ENCODE measurements around the gene SGTA. TPM values are rescaled to one million over a fixed set of nuclear protein-coding genes. Genes with fewer than 3 reads are reported as not detected.

The SGTA gene
- total RNA-seq, 6 experiments from 2014 or later: 60.7 to 68.1 (median 62.8) TPM

GRCh38 chr19:2717638-2718541, 65.2 kb downstream of the SGTA start:
- H3K27me3 Mint-ChIP-seq (ENCODE audit: insufficient read depth): peaks cover 6% of the 10 kb centered on the region
- H3K4me1 Mint-ChIP-seq (ENCODE audit: low read depth): peaks cover 10% of the 10 kb centered on the region; the same call in 1 of the 2 replicates
- peaks cover 12% of the 10 kb centered on the region for H3K36me3 Mint-ChIP-seq (ENCODE audit: low read depth)
- no peak for DNase-seq
- H3K27ac Mint-ChIP-seq: no peak overlapping the region
- H3K9me3 Mint-ChIP-seq: peaks cover 12% of the 10 kb centered on the region
- TF ChIP-seq, protein P1, sequence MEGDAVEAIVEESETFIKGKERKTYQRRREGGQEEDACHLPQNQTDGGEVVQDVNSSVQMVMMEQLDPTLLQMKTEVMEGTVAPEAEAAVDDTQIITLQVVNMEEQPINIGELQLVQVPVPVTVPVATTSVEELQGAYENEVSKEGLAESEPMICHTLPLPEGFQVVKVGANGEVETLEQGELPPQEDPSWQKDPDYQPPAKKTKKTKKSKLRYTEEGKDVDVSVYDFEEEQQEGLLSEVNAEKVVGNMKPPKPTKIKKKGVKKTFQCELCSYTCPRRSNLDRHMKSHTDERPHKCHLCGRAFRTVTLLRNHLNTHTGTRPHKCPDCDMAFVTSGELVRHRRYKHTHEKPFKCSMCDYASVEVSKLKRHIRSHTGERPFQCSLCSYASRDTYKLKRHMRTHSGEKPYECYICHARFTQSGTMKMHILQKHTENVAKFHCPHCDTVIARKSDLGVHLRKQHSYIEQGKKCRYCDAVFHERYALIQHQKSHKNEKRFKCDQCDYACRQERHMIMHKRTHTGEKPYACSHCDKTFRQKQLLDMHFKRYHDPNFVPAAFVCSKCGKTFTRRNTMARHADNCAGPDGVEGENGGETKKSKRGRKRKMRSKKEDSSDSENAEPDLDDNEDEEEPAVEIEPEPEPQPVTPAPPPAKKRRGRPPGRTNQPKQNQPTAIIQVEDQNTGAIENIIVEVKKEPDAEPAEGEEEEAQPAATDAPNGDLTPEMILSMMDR (IDR thresholded peaks at IDR 0.05): no peak
- H3K4me3 Mint-ChIP-seq: no peak overlapping the region

DNA sequence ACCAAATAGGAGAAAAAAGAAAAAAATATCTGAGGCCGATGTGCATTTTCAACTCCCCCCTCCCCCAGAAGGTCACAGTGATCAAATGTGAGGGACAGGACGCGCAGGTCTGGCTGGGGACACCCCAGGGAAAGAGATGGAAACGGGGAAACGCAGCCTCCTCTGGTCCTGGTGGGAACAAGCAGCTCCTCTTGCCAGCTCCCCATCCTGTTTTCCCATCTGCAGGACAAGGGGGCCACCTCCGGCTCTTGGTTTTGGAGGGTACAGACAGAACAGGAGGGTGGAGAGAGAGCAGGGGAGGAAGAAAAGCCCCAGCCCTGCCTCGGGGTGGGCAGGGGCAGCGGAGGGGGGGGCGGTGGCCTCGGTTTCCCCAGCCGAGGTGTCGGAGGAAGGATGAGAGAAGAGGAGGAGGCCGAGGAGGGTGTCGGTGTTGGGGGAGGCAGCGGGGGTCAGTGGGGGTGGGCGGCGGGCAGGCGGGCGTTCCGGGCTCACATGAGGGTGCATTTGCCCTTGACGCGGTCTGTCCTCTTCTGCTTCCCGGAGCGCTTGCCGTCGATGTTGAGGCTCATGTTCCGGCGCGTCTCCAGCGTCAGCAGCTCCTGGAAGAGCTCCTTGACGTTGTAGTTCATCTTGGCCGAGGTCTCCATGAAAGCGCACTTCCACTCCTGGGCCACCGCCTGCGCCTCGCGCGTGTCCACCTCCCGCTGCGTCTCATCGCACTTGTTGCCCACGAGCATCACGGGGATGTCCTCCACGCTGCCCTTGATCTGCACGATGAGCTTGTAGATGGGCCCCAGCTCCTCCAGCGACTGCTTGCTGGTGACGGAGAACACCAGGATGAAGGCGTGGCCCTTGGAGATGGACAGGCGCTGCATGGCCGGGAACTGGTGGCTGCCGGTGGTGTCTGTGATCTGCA, 66.1 kb downstream of the SGTA start:
- TF ChIP-seq, protein P1 (IDR thresholded peaks at IDR 0.05): no peak
- Mint-ChIP-seq H3K4me1 (ENCODE audit: low read depth) (peaks cover 9% of the 10 kb centered on the region), H3K36me3 (ENCODE audit: low read depth) (peaks cover 12% of the 10 kb centered on the region), H3K27ac (no peak overlapping the region), H3K27me3 (ENCODE audit: insufficient read depth) (peaks cover 6% of the 10 kb centered on the region), H3K9me3 (peaks cover 12% of the 10 kb centered on the region), H3K4me3 (no peak overlapping the region)
- no peak for DNase-seq

GRCh38 chr19:2716275-2716650, 66.8 kb downstream of the SGTA start:
- Mint-ChIP-seq H3K9me3 (peaks cover 12% of the 10 kb centered on the region), H3K27ac (no peak overlapping the region), H3K4me1 (ENCODE audit: low read depth) (peaks cover 16% of the 10 kb centered on the region), H3K4me3 (no peak overlapping the region), H3K36me3 (ENCODE audit: low read depth) (peaks cover 12% of the 10 kb centered on the region), H3K27me3 (ENCODE audit: insufficient read depth) (peaks cover 6% of the 10 kb centered on the region)
- no peak for DNase-seq
- TF ChIP-seq, protein P1 (IDR thresholded peaks at IDR 0.05): no peak

DNA sequence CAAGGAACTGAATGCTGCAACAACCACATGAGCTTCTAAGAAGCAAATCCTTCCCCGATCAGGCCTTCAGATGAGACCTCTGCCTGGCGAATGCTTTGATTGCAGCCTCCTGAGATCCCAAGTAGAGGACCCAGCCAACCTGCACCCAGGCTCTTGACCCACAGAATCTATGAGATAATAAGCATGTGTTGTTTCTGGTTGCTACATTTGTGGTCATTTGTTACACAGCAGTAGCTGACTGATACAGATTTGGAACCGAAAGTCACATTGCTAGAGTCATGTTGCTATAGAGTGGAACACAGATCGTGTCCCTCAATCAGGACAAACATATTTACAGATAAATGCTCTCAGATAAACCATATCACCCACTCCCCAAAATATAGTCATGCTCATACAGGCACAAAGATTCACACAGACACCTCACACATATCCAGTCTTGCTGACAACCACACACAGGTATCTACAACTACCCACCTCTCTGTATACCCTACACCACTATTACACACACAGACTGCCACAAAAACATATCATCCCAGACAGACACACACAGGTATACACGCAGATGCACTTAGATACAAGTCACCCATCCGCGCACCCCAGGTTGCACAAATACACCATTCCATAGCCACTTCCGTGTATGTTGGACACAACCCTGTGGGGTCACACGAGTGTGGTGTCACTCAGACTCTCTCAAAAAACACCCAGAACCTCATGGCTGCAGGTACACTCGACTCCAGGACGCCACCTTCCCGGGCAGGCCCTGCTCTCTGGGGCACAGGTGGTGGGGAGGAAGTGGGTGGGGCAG, 67.4 kb downstream of the SGTA start:
- Mint-ChIP-seq H3K36me3 (ENCODE audit: low read depth) (peaks cover 12% of the 10 kb centered on the region), H3K4me3 (no peak overlapping the region), H3K27me3 (ENCODE audit: insufficient read depth) (peaks cover 6% of the 10 kb centered on the region), H3K4me1 (ENCODE audit: low read depth) (peaks cover 19% of the 10 kb centered on the region), H3K27ac (no peak overlapping the region), H3K9me3 (peaks cover 12% of the 10 kb centered on the region)
- TF ChIP-seq, protein P1 (IDR thresholded peaks at IDR 0.05): no peak
- no peak for DNase-seq
